Colonic mucosa (tissue), 4 donors: ENCODE data around the gene LANCL1. TPM values are rescaled to one million over a fixed set of nuclear protein-coding genes. Genes with fewer than 3 reads are reported as not detected.
"Not testable (repeated sequence)": the region's sequence is repeated elsewhere in the genome, so short reads cannot be mapped to it uniquely, and the experiment has no call there.

Experiments
- DNase-seq: peaks from one replicate; pipeline ENCODE4 v3.0.0-alpha.2; 2020
- H3K27ac ChIP-seq: fragments of 200-600 bp; one replicate; pipeline ENCODE4 v1.8.0; 2021
- H3K27me3 ChIP-seq: fragments of 200-600 bp; one replicate; pipeline ENCODE4 v1.8.0; 2021
- H3K36me3 ChIP-seq: fragments of 200-600 bp; one replicate; pipeline ENCODE4 v1.8.0; 2021
- H3K4me1 ChIP-seq: fragments of 200-600 bp; one replicate; pipeline ENCODE4 v1.8.0; 2021; ENCODE audit warnings: mild to moderate bottlenecking
- H3K4me3 ChIP-seq: fragments of 200-600 bp; one replicate; pipeline ENCODE4 v1.8.0; 2021
- H3K9ac ChIP-seq, 2 donors: one replicate each; pipeline ENCODE4 v1.7.0; 2013; ENCODE audit warnings: control low read depth in 2 of 2, low read depth in 2 of 2, low read length in 2 of 2
- H3K9me3 ChIP-seq: fragments of 200-600 bp; one replicate; pipeline ENCODE4 v1.8.0; 2021
- intact Hi-C: fragments of 100-400 bp; cut with DNase I; formaldehyde crosslinking; loops from one replicate; pipeline ENCODE4 v1.14.1; 2022
- total RNA-seq, 2 donors: library from RNA; stranded (reverse); fragmentation: NEBNext Ultra II Directional in 1 of 2; extraction: Animal tissue kit (Norgen Biotek cat#: 25700) in 1 of 2; gene quantifications; one replicate each; pipeline ENCODE4 v1.2.1, GENCODE V29; 2021
- TF ChIP-seq, protein P1 (sequence below): fragments of 200-600 bp; IDR thresholded peaks from one replicate; pipeline ENCODE4 v1.8.0; 2022; ENCODE audit warnings: antibody characterized with exemption, mild to moderate bottlenecking
- donor health status: healthy.
- donor health status: DM: no; HTN: no; CAD: no.
- donor health status: DM: no; HTN: no; CAD: no.

LANCL1 gene
- total RNA-seq, 2 donors from 2014 or later, result 24.2 to 27.0 TPM

DNA sequence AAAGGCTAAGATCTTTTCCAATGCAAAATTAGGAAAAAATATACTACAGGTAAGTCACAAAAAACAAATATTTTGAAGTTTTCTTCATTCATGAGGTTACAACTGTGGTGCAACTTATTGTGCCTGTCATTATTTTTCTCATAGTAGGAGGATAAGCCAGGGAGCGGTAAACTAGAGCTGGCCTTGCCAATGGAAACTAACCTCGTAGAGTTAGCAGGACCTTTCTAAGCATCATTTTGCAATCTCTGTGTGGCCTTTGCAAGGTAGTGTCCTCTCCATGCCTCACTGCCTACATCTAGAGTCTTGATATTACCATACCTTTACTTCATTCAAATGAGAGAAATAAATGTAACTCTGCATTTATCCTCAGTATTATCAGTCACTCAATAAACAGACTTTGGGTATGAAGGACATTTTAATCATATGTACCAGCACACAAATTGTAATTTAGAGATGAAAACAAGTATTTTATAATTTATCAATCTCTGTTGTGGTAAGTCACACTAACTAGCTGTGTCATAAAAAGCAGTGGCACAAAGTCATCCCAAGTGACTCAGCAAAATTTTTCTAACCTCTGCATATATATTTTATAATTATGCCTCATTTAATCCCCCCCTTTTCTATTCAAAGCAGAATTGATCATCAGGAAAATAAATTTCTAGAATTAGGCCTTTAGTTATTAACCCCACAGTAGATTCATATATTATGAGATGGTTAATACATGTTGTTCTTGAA is 47.0 kb downstream of the LANCL1 start:
- no peak overlapping the region for H3K4me3 ChIP-seq
- no peaks in the 10 kb centered on the region for H3K9me3 ChIP-seq
- H3K36me3 ChIP-seq, result no peaks in the 10 kb centered on the region
- TF ChIP-seq, protein P1, sequence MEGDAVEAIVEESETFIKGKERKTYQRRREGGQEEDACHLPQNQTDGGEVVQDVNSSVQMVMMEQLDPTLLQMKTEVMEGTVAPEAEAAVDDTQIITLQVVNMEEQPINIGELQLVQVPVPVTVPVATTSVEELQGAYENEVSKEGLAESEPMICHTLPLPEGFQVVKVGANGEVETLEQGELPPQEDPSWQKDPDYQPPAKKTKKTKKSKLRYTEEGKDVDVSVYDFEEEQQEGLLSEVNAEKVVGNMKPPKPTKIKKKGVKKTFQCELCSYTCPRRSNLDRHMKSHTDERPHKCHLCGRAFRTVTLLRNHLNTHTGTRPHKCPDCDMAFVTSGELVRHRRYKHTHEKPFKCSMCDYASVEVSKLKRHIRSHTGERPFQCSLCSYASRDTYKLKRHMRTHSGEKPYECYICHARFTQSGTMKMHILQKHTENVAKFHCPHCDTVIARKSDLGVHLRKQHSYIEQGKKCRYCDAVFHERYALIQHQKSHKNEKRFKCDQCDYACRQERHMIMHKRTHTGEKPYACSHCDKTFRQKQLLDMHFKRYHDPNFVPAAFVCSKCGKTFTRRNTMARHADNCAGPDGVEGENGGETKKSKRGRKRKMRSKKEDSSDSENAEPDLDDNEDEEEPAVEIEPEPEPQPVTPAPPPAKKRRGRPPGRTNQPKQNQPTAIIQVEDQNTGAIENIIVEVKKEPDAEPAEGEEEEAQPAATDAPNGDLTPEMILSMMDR, result no peak
- intact Hi-C loops, result no loop called here
- DNase-seq, result no peak
- H3K9ac ChIP-seq, result no peak overlapping the region
- no peak overlapping the region for H3K27ac ChIP-seq
- no peaks in the 10 kb centered on the region for H3K27me3 ChIP-seq
- H3K4me1 ChIP-seq, result no peaks in the 10 kb centered on the region

DNA sequence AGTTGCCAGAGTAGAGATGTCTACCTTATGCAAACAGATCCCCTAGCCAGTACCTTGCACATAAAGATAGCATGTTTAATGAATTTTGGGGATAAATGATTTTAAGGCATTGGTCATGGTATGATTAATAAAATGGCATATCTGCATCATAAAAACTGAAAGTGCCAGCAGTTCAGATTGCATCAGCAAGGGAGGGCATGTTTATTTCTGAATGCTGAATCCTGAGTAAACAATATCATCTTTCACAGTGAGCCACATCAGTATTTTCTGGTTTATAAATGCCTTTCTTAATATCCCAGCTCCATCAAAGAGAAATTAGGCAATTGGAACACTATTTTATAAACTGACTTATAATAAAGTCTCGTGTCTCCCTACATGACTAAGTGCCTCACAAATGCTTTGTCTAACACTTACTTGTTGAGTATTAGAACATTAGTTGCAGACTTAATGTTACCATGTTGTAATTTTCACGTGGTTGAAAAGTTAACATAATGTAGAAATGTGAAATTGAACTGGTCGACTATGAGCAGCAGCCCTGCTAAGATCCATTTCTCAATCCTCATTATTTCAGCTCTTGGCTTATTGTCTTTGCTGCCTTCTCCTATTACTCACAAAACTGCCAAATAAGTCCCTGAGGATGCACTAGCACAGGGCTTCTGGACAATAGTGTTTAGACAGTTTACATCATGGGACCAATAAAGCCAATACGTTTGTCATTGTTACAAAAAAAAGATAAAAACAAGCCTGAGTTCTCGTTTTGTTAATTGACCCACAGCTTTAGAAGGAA is 48.0 kb downstream of the LANCL1 start:
- Histone ChIP-seq H3K9ac (no peak overlapping the region), H3K27ac (no peak overlapping the region), H3K9me3 (no peaks in the 10 kb centered on the region), H3K4me3 (no peak overlapping the region), H3K36me3 (no peaks in the 10 kb centered on the region), H3K27me3 (no peaks in the 10 kb centered on the region), H3K4me1 (no peaks in the 10 kb centered on the region)
- TF ChIP-seq, protein P1, result no peak
- no peak for DNase-seq
- intact Hi-C loops, result no loop called here

DNA sequence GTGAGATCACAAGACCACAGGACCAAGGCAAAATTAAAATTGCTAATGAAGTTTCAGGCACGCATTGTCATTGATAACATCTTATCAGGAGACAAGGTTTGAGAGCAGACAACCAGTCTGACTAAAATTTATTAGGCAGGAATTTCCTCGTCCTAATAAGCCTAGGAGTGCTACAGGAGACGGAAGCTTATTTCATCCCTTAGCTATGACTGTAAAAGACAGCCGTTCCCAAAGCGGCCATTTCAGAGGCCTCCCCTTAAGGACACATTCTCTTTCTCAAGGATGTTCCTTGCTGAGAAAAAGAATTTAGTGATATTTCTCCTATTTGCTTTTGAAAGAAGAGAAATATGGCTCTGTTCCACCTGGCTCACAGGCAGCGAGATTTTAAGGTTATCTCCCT is 49.2 kb downstream of the LANCL1 start:
- DNase-seq, H3K4me1 ChIP-seq: not testable (repeated sequence)

DNA sequence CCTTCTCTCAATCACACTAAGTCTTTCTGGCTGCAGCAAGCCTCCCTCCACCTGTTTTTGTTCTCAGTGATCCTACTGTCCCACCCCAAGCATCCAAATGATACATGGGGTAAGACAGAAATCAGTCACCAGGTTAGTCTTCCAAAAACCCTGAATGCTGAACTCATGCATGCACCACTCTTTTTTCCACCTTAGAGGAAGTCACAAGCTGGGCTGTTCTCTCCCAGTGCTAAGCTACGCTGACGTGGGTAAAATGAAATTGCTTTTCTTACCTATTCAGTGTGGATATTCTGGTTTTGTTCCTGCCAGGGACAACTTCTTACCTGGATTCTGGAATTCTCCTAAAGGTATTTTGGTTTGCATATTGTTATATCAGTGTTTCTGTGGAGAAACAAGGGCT is 54.2 kb downstream of the LANCL1 start:
- Histone ChIP-seq H3K27me3 (no peaks in the 10 kb centered on the region), H3K27ac (no peak overlapping the region), H3K4me3 (no peak overlapping the region), H3K9me3 (no peaks in the 10 kb centered on the region), H3K36me3 (no peaks in the 10 kb centered on the region), H3K9ac (no peak overlapping the region), H3K4me1 (no peaks in the 10 kb centered on the region)
- DNase-seq, result no peak
- TF ChIP-seq, protein P1, result no peak
- intact Hi-C loops, result no loop called here

More for the DNA sequence above, 49.2 kb downstream of the LANCL1 start:
- H3K9ac ChIP-seq, H3K27ac ChIP-seq, intact Hi-C loops, H3K9me3 ChIP-seq, H3K36me3 ChIP-seq, H3K27me3 ChIP-seq, H3K4me3 ChIP-seq: not testable (repeated sequence)

DNA sequence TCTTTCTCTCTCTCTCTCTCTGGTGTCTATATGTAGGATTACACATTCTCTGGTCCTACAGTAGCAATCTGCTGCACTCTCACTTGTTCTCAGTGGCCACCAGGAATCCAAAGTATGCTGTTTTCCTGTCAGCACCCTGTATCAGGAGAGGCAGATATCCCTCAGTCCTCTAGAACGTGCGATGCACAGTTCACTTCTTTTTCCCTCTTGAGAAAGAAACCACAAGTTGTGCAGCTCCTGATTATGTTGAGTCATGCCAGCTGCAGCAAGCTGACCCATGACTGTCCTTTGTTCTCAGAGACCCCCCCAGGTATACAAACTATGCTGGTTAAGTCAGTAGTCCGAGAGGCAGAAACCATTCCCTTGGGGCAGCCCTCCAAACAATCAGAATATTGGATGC is 54.6 kb downstream of the LANCL1 start:
- TF ChIP-seq, protein P1, result no peak
- no peaks in the 10 kb centered on the region for H3K9me3 ChIP-seq

DNA sequence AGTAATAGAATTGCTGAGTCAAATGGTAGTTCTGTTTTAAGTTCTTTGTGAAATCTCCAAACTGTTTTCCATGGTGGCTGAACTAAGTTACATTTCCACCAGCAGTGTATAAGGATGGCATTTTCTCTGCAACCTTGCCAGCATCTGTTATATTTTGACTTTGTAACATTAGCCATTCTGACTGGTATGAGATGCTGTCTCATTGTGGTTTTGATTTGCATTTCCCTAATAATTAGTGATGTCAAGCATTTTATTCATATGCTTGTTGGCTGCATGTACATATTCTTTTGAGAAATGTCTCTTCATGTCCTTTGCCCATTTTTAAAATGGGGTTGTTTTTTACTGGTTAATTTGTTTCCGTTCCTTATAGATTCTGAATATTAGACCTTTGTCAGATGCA is 63.9 kb downstream of the LANCL1 start:
- TF ChIP-seq, protein P1, result no peak
- no peaks in the 10 kb centered on the region for H3K36me3 ChIP-seq
- no peak overlapping the region for H3K27ac ChIP-seq
- H3K4me3 ChIP-seq, result no peak overlapping the region
- H3K9me3 ChIP-seq, result no peaks in the 10 kb centered on the region
- intact Hi-C loops, result no loop called here
- H3K9ac ChIP-seq, result no peak overlapping the region
- no peaks in the 10 kb centered on the region for H3K4me1 ChIP-seq
- DNase-seq, result no peak
- no peaks in the 10 kb centered on the region for H3K27me3 ChIP-seq

More for the DNA sequence above, 54.6 kb downstream of the LANCL1 start:
- Histone ChIP-seq H3K27me3 (no peaks in the 10 kb centered on the region), H3K27ac (no peak overlapping the region), H3K36me3 (no peaks in the 10 kb centered on the region), H3K4me3 (no peak overlapping the region), H3K9ac (no peak overlapping the region), H3K4me1 (no peaks in the 10 kb centered on the region)
- DNase-seq, result no peak
- intact Hi-C loops, result no loop called here
